HG03108 (cell line): ENCODE results near the gene CYFIP1.

ENCODE experiments used
- ATAC-seq: cut with Tn5 transposase; IDR thresholded peaks from one replicate; pipeline ENCODE4 v1.9.1; 2021; ENCODE audit warnings: moderate library complexity; ENCODE audit not compliant: unreplicated experiment

The CYFIP1 gene

GRCh38 chr15:22823495-22824128, 156.6 kb downstream of the CYFIP1 start:
- ATAC-seq: no peak

- ATAC-seq: no peak
Observed at GRCh38 chr15:22819651-22820050, 160.5 kb downstream of the CYFIP1 start.
